ENCODE data around the gene ARHGEF12.

The ARHGEF12 gene

GRCh38 chr11:120295099-120295498, 41.1 kb upstream of the ARHGEF12 start:
- TF ChIP-seq CTCF (IDR thresholded peaks at IDR 0.05; ENCODE audit: low read depth, low read length), result no peak
- H3K4me3 ChIP-seq (ENCODE audit: low read depth, low read length), result no peak overlapping the region

GRCh38 chr11:120296554-120296953, 39.7 kb upstream of the ARHGEF12 start:
- no peak for TF ChIP-seq CTCF (IDR thresholded peaks at IDR 0.05; ENCODE audit: low read depth, low read length)

GRCh38 chr11:120298461-120298860, 37.8 kb upstream of the ARHGEF12 start:
- TF ChIP-seq CTCF (IDR thresholded peaks at IDR 0.05; ENCODE audit: low read depth, low read length), result no peak
- H3K4me3 ChIP-seq (ENCODE audit: low read depth, low read length), result no peak overlapping the region

More at GRCh38 chr11:120296554-120296953, 39.7 kb upstream of the ARHGEF12 start:
- no peak overlapping the region for H3K4me3 ChIP-seq (ENCODE audit: low read depth, low read length)

- no peak overlapping the region for H3K4me3 ChIP-seq (ENCODE audit: low read depth, low read length)
- no peak for TF ChIP-seq CTCF (IDR thresholded peaks at IDR 0.05; ENCODE audit: low read depth, low read length)
These were observed 34.0 kb upstream of the ARHGEF12 start for GRCh38 chr11:120302001-120302805.

GRCh38 chr11:120303004-120303637, 33.1 kb upstream of the ARHGEF12 start:
- no peak overlapping the region for H3K4me3 ChIP-seq (ENCODE audit: low read depth, low read length)
- peak; percentile 98 for TF ChIP-seq CTCF (IDR thresholded peaks at IDR 0.05; ENCODE audit: low read depth, low read length)

GRCh38 chr11:120304526-120304925, 31.7 kb upstream of the ARHGEF12 start:
- no peak for TF ChIP-seq CTCF (IDR thresholded peaks at IDR 0.05; ENCODE audit: low read depth, low read length)

GRCh38 chr11:120305286-120305685, 30.9 kb upstream of the ARHGEF12 start:
- no peak overlapping the region for H3K4me3 ChIP-seq (ENCODE audit: low read depth, low read length)
- no peak for TF ChIP-seq CTCF (IDR thresholded peaks at IDR 0.05; ENCODE audit: low read depth, low read length)

More at GRCh38 chr11:120304526-120304925, 31.7 kb upstream of the ARHGEF12 start:
- H3K4me3 ChIP-seq (ENCODE audit: low read depth, low read length), result no peak overlapping the region

All from WI38 (cell line).